Ishikawa (cell line): ENCODE measurements around the gene CLEC17A.

Experiments used
- EGR1 ChIP-seq: IDR thresholded peaks from 2 replicates; pipeline ENCODE4 v1.6.1; 2012
- EP300 ChIP-seq: IDR thresholded peaks from 2 replicates; pipeline ENCODE4 v1.6.1; 2012; ENCODE audit warnings: borderline replicate concordance
- FOXM1 ChIP-seq: IDR thresholded peaks from 2 replicates; pipeline ENCODE4 v1.6.1; 2012; ENCODE audit warnings: low read depth, borderline replicate concordance
- TCF12 ChIP-seq: IDR thresholded peaks from 2 replicates; pipeline ENCODE4 v1.6.1; 2012; ENCODE audit warnings: low read depth
- YY1 ChIP-seq: IDR thresholded peaks from 2 replicates; pipeline ENCODE4 v1.6.1; 2012; ENCODE audit warnings: low read depth
- TF ChIP-seq, protein P1 (sequence below): IDR thresholded peaks from 2 replicates; pipeline ENCODE4 v1.6.1; 2012; ENCODE audit warnings: low read depth, mild to moderate bottlenecking

DNA sequence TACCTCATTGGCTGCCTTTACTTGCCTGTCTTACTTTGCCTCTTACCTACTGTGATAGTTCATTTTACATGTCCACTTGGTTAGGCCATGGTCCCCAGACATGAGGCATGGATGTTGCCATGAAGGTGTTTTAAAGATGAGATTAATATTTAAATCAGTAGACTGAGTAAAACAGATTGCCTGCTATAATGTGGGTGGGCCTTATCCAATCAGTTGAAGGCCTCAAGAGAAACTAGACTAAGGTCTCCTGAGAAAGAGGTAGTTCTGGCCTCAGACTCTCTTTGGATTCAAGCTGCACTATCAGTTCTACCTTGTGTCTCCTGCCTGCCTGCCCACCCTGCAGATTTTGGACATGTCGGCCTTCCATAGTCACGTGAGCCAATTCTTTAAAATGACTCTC is 65.6 kb downstream of the CLEC17A start:
- TF ChIP-seq, protein P1, sequence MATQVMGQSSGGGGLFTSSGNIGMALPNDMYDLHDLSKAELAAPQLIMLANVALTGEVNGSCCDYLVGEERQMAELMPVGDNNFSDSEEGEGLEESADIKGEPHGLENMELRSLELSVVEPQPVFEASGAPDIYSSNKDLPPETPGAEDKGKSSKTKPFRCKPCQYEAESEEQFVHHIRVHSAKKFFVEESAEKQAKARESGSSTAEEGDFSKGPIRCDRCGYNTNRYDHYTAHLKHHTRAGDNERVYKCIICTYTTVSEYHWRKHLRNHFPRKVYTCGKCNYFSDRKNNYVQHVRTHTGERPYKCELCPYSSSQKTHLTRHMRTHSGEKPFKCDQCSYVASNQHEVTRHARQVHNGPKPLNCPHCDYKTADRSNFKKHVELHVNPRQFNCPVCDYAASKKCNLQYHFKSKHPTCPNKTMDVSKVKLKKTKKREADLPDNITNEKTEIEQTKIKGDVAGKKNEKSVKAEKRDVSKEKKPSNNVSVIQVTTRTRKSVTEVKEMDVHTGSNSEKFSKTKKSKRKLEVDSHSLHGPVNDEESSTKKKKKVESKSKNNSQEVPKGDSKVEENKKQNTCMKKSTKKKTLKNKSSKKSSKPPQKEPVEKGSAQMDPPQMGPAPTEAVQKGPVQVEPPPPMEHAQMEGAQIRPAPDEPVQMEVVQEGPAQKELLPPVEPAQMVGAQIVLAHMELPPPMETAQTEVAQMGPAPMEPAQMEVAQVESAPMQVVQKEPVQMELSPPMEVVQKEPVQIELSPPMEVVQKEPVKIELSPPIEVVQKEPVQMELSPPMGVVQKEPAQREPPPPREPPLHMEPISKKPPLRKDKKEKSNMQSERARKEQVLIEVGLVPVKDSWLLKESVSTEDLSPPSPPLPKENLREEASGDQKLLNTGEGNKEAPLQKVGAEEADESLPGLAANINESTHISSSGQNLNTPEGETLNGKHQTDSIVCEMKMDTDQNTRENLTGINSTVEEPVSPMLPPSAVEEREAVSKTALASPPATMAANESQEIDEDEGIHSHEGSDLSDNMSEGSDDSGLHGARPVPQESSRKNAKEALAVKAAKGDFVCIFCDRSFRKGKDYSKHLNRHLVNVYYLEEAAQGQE = no peak
- TF ChIP-seq EGR1 (no peak), EP300 (no peak), FOXM1 (no peak), YY1 (no peak), TCF12 (no peak)
